GM13976 (cell line): ENCODE results near the gene LRIG3.

ENCODE experiments used
- DNase-seq: peaks from one replicate; pipeline ENCODE4 v3.0.0; 2012; ENCODE audit warnings: low spot score
- CTCF ChIP-seq: IDR thresholded peaks from 2 replicates; pipeline ENCODE4 v1.5.1; 2012; ENCODE audit warnings: borderline replicate concordance, mild to moderate bottlenecking; ENCODE audit not compliant: insufficient read depth; ENCODE audit errors: extremely low read depth, missing control alignments, control extremely low read depth
- in situ Hi-C: fragments of 300-500 bp; cut with MboI; formaldehyde crosslinking; loops from one replicate; pipeline ENCODE4 v1.12.0; 2022; ENCODE audit warnings: low sequenced_read_pairs, mixed read lengths, inconsistent platforms; ENCODE audit not compliant: unreplicated experiment

LRIG3 gene

DNA sequence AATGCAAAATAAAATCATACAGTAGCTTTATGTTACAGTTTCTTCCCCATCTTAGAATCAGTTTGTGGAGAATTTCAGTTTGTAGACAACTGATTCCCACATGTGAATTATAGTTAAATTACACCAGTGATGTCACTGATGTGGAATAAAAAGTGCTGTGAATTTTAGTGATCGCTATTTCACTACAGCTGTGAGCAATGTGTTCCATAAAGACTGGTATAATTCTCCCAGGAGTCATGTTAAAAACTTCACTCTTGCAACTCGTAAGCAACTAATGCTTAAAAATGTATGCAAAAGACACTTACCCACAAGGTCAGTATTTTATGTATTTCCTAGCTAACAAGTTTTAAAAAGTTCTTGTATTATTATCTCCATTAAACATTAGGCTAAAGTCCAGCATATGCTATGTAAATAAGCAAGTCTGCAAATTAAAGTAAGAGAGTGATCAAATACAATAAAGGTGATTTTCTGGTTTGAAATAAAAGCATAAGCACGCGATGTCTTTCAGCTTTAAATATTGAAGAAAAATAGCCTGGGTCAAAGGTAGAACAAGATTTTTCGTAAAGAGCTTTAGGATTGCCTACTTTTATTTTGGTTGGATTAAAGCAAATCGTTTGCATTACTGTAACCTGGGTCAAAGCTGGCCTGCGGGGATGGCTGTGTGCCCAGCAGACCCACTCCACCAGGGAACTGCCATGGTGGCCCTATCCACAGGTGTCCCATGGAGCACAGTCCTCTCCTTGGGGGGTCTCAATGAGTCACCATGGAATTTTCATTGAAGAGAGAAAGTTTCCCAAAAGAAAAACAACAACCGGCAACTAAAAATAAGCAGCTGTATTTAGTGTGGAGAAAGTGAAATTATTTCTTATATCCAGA lies 12.7 kb upstream of the LRIG3 start:
- no peak for TF ChIP-seq CTCF
- DNase-seq = no peak
- in situ Hi-C loops = no loop called here

GRCh38 chr12:58931518-58931917 lies 11.2 kb upstream of the LRIG3 start:
- no peak for TF ChIP-seq CTCF
- in situ Hi-C loops = no loop called here
- no peak for DNase-seq

- no peak for TF ChIP-seq CTCF
- in situ Hi-C loops = no loop called here
- no peak for DNase-seq
Observed at GRCh38 chr12:58930770-58931324, 10.5 kb upstream of the LRIG3 start.

GRCh38 chr12:58927120-58927519 lies 6.8 kb upstream of the LRIG3 start:
- TF ChIP-seq CTCF = no peak
- no peak for DNase-seq
- in situ Hi-C loops = no loop called here

- in situ Hi-C loops = no loop called here
Observed at GRCh38 chr12:58926586-58926985, 6.3 kb upstream of the LRIG3 start.

GRCh38 chr12:58925751-58926150 lies 5.4 kb upstream of the LRIG3 start:
- in situ Hi-C loops = no loop called here

More at GRCh38 chr12:58926586-58926985, 6.3 kb upstream of the LRIG3 start:
- TF ChIP-seq CTCF = no peak
- DNase-seq = no peak

More at GRCh38 chr12:58925751-58926150, 5.4 kb upstream of the LRIG3 start:
- DNase-seq = no peak
- no peak for TF ChIP-seq CTCF
